ENCODE results near the gene PLCB4. TPM values are rescaled to one million over a fixed set of nuclear protein-coding genes. Genes with fewer than 3 reads are reported as not detected.
A peak's percentile ranks its signal among the peaks of the same experiment; 100 is the strongest.

PLCB4 gene
- total RNA-seq, 1 experiment from 2014 or later: 0.07 TPM

- H3K4me3 ChIP-seq: no peak overlapping the region
Observed at GRCh38 chr20:9344083-9344920, 275.4 kb downstream of the PLCB4 start.

GRCh38 chr20:9348316-9348715, 279.4 kb downstream of the PLCB4 start:
- DNase-seq: no peak
- no peaks in the 10 kb centered on the region for H3K27me3 ChIP-seq
- no peak overlapping the region for H3K4me3 ChIP-seq
- H3K9me3 ChIP-seq: no peaks in the 10 kb centered on the region
- no peaks in the 10 kb centered on the region for H3K36me3 ChIP-seq

More at GRCh38 chr20:9344083-9344920, 275.4 kb downstream of the PLCB4 start:
- H3K36me3 ChIP-seq: no peaks in the 10 kb centered on the region
- H3K9me3 ChIP-seq: no peaks in the 10 kb centered on the region
- H3K27me3 ChIP-seq: no peaks in the 10 kb centered on the region
- no peak for DNase-seq

- Histone ChIP-seq H3K4me3 (no peak overlapping the region), H3K9me3 (no peaks in the 10 kb centered on the region), H3K36me3 (no peaks in the 10 kb centered on the region), H3K27me3 (no peaks in the 10 kb centered on the region)
- DNase-seq: no peak
Observed at GRCh38 chr20:9348747-9349146, 279.9 kb downstream of the PLCB4 start.

GRCh38 chr20:9349249-9349648, 280.4 kb downstream of the PLCB4 start:
- DNase-seq: no peak
- Histone ChIP-seq H3K4me3 (no peak overlapping the region), H3K36me3 (no peaks in the 10 kb centered on the region), H3K27me3 (no peaks in the 10 kb centered on the region), H3K9me3 (no peaks in the 10 kb centered on the region)

GRCh38 chr20:9352739-9353138, 283.9 kb downstream of the PLCB4 start:
- Histone ChIP-seq H3K27me3 (no peaks in the 10 kb centered on the region), H3K36me3 (no peaks in the 10 kb centered on the region), H3K4me3 (no peak overlapping the region), H3K9me3 (no peaks in the 10 kb centered on the region)
- DNase-seq: no peak

GRCh38 chr20:9353180-9353915, 284.5 kb downstream of the PLCB4 start:
- DNase-seq: no peak
- H3K27me3 ChIP-seq: no peaks in the 10 kb centered on the region
- no peaks in the 10 kb centered on the region for H3K9me3 ChIP-seq
- H3K4me3 ChIP-seq: no peak overlapping the region
- H3K36me3 ChIP-seq: no peaks in the 10 kb centered on the region

- DNase-seq: no peak
- no peak overlapping the region for H3K4me3 ChIP-seq
- H3K9me3 ChIP-seq: no peaks in the 10 kb centered on the region
- no peaks in the 10 kb centered on the region for H3K27me3 ChIP-seq
- H3K36me3 ChIP-seq: no peaks in the 10 kb centered on the region
Observed at GRCh38 chr20:9353916-9354276, 285.0 kb downstream of the PLCB4 start.

- DNase-seq: no peak
- no peaks in the 10 kb centered on the region for H3K27me3 ChIP-seq
- H3K4me3 ChIP-seq: no peak overlapping the region
- no peaks in the 10 kb centered on the region for H3K9me3 ChIP-seq
- no peaks in the 10 kb centered on the region for H3K36me3 ChIP-seq
Observed at GRCh38 chr20:9354579-9354978, 285.7 kb downstream of the PLCB4 start.

- Histone ChIP-seq H3K36me3 (no peaks in the 10 kb centered on the region), H3K9me3 (no peaks in the 10 kb centered on the region), H3K4me3 (no peak overlapping the region), H3K27me3 (no peaks in the 10 kb centered on the region)
- no peak for DNase-seq
Observed at GRCh38 chr20:9358001-9358400, 289.1 kb downstream of the PLCB4 start.

GRCh38 chr20:9359561-9360308, 290.8 kb downstream of the PLCB4 start:
- peak; percentile 13 for DNase-seq
- no peaks in the 10 kb centered on the region for H3K9me3 ChIP-seq
- H3K36me3 ChIP-seq: no peaks in the 10 kb centered on the region
- no peak overlapping the region for H3K4me3 ChIP-seq
- H3K27me3 ChIP-seq: no peaks in the 10 kb centered on the region

GRCh38 chr20:9360431-9360830, 291.5 kb downstream of the PLCB4 start:
- DNase-seq: no peak
- no peaks in the 10 kb centered on the region for H3K36me3 ChIP-seq

GRCh38 chr20:9363673-9364072, 294.8 kb downstream of the PLCB4 start:
- H3K9me3 ChIP-seq: no peaks in the 10 kb centered on the region
- no peak overlapping the region for H3K4me3 ChIP-seq
- H3K36me3 ChIP-seq: no peaks in the 10 kb centered on the region
- H3K27me3 ChIP-seq: no peaks in the 10 kb centered on the region
- DNase-seq: no peak

More at GRCh38 chr20:9360431-9360830, 291.5 kb downstream of the PLCB4 start:
- H3K27me3 ChIP-seq: no peaks in the 10 kb centered on the region
- H3K9me3 ChIP-seq: no peaks in the 10 kb centered on the region
- H3K4me3 ChIP-seq: no peak overlapping the region

GRCh38 chr20:9367328-9367727, 298.4 kb downstream of the PLCB4 start:
- no peaks in the 10 kb centered on the region for H3K27me3 ChIP-seq
- no peaks in the 10 kb centered on the region for H3K36me3 ChIP-seq
- DNase-seq: no peak
- H3K4me3 ChIP-seq: no peak overlapping the region
- no peaks in the 10 kb centered on the region for H3K9me3 ChIP-seq

- H3K36me3 ChIP-seq: no peaks in the 10 kb centered on the region
- DNase-seq: no peak
- no peaks in the 10 kb centered on the region for H3K9me3 ChIP-seq
- no peaks in the 10 kb centered on the region for H3K27me3 ChIP-seq
- no peak overlapping the region for H3K4me3 ChIP-seq
Observed at GRCh38 chr20:9367746-9368145, 298.9 kb downstream of the PLCB4 start.

- Histone ChIP-seq H3K27me3 (no peaks in the 10 kb centered on the region), H3K4me3 (no peak overlapping the region), H3K9me3 (no peaks in the 10 kb centered on the region), H3K36me3 (no peaks in the 10 kb centered on the region)
- DNase-seq: no peak
Observed at GRCh38 chr20:9368893-9369292, 300.0 kb downstream of the PLCB4 start.

- Histone ChIP-seq H3K36me3 (no peaks in the 10 kb centered on the region), H3K4me3 (no peak overlapping the region), H3K9me3 (no peaks in the 10 kb centered on the region), H3K27me3 (no peaks in the 10 kb centered on the region)
- no peak for DNase-seq
Observed at GRCh38 chr20:9369557-9369956, 300.7 kb downstream of the PLCB4 start.

- Histone ChIP-seq H3K36me3 (no peaks in the 10 kb centered on the region), H3K9me3 (no peaks in the 10 kb centered on the region), H3K27me3 (no peaks in the 10 kb centered on the region), H3K4me3 (no peak overlapping the region)
- DNase-seq: no peak
Observed at GRCh38 chr20:9374072-9374471, 305.2 kb downstream of the PLCB4 start.
